PC-9 (cell line): ENCODE data around the gene TRPC4.

Source experiments
- EZH2 ChIP-seq: fragments of 200-600 bp; sonication (generic); IDR thresholded peaks from 2 replicates; pipeline ENCODE4 v1.8.0; 2017; ENCODE audit warnings: antibody characterized with exemption, low read depth
- TF ChIP-seq, protein P1 (sequence below): fragments of 200-600 bp; sonication (generic); conservative IDR thresholded peaks from 2 replicates; pipeline ENCODE4 v1.6.1; 2017; ENCODE audit warnings: mixed run types, antibody characterized with exemption, mild to moderate bottlenecking, moderate library complexity

DNA sequence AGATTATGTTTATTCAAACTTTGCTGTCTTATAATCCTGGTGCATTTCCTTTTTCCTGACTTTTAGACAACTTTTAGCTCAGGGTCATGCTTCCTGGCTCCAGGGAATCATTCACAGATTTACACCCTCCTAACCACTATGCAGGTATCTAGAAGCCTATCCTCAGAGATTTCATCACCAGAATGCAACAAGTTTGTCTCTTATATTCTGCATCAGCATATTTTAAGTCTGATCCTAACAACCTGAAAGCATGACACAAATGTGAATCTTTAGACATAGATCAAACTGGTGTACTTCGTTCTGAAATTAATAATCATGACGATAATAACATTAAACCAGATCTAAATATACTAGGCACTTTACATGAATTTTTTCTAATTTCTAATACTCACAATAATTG, 100.0 kb downstream of the TRPC4 start:
- TF ChIP-seq EZH2 = no peak
- TF ChIP-seq, protein P1, sequence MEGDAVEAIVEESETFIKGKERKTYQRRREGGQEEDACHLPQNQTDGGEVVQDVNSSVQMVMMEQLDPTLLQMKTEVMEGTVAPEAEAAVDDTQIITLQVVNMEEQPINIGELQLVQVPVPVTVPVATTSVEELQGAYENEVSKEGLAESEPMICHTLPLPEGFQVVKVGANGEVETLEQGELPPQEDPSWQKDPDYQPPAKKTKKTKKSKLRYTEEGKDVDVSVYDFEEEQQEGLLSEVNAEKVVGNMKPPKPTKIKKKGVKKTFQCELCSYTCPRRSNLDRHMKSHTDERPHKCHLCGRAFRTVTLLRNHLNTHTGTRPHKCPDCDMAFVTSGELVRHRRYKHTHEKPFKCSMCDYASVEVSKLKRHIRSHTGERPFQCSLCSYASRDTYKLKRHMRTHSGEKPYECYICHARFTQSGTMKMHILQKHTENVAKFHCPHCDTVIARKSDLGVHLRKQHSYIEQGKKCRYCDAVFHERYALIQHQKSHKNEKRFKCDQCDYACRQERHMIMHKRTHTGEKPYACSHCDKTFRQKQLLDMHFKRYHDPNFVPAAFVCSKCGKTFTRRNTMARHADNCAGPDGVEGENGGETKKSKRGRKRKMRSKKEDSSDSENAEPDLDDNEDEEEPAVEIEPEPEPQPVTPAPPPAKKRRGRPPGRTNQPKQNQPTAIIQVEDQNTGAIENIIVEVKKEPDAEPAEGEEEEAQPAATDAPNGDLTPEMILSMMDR = no peak
